K562 (cell line): ENCODE results near the gene CAPN2. TPM values are rescaled to one million over a fixed set of nuclear protein-coding genes. Genes with fewer than 3 reads are reported as not detected.

Experiments
- E2F6 ChIP-seq, 2 experiments: IDR thresholded peaks; 2 replicates each; pipeline ENCODE4 v1.6.1; 2011; ENCODE audit warnings: borderline replicate concordance in 1 of 2, control low read depth in 1 of 2, low read depth in 1 of 2, low read length in 1 of 2, mild to moderate bottlenecking in 1 of 2, mixed read lengths in 1 of 2, moderate library complexity in 1 of 2; ENCODE audit not compliant: insufficient read depth in 1 of 2, insufficient read length in 1 of 2, poor library complexity in 1 of 2, severe bottlenecking in 1 of 2; ENCODE audit errors: extremely low read depth in 1 of 2
- EP300 ChIP-seq: IDR thresholded peaks from 2 replicates; pipeline ENCODE4 v1.6.1; 2012; ENCODE audit warnings: low read length, improper control_type of control experiment
- MTA1 ChIP-seq: fragments of 450-650 bp; IDR thresholded peaks from 2 replicates; pipeline ENCODE4 v1.6.1; 2017; ENCODE audit warnings: borderline replicate concordance
- NFE2L1 ChIP-seq: fragments of 450-650 bp; IDR thresholded peaks from 2 replicates; pipeline ENCODE4 v1.6.1; 2016; ENCODE audit warnings: missing genetic modification characterization, low read depth, mild to moderate bottlenecking, missing compliant biosample characterization, moderate library complexity, borderline replicate concordance
- NFRKB ChIP-seq: fragments of 450-650 bp; IDR thresholded peaks from 2 replicates; pipeline ENCODE4 v1.6.1; 2016; ENCODE audit warnings: low read depth
- POLR2AphosphoS5 ChIP-seq: IDR thresholded peaks from 2 replicates; pipeline ENCODE4 v1.6.1; 2011; ENCODE audit warnings: mild to moderate bottlenecking, low read depth, low read length, moderate library complexity; ENCODE audit not compliant: control insufficient read depth, insufficient read depth
- REST ChIP-seq, 2 experiments: fragments of 450-650 bp; formaldehyde crosslinking in 1 of 2; IDR thresholded peaks; 2 replicates each; pipeline versions ENCODE4 v1.4.0 to v1.6.1; 2014 to 2020; ENCODE audit warnings: mild to moderate bottlenecking in 2 of 2, borderline replicate concordance in 1 of 2, low read depth in 1 of 2
- SP1 ChIP-seq: sonication (generic); formaldehyde crosslinking; IDR thresholded peaks from 2 replicates; pipeline ENCODE4 v1.8.1; 2022; ENCODE audit warnings: mild to moderate bottlenecking, missing genetic modification reagents
- SRSF9 ChIP-seq: fragments of 200-400 bp; formaldehyde crosslinking; IDR thresholded peaks from 2 replicates; pipeline ENCODE4 v1.6.1; 2017; ENCODE audit warnings: low read depth, low read length, borderline replicate concordance
- ZBED1 ChIP-seq: IDR thresholded peaks from 2 replicates; pipeline ENCODE4 v1.6.1; 2014
- ZNF253 ChIP-seq: fragments of 250-450 bp; sonication (Bioruptor Pico); conservative IDR thresholded peaks from 2 replicates; pipeline ENCODE4 v1.6.1; 2021; ENCODE audit warnings: mild to moderate bottlenecking
- ZNF512 ChIP-seq: IDR thresholded peaks from 2 replicates; pipeline ENCODE4 v1.6.1; 2016; ENCODE audit warnings: missing genetic modification characterization, missing compliant biosample characterization
- ZNF75A ChIP-seq: fragments of 450-650 bp; formaldehyde crosslinking; IDR thresholded peaks from 2 replicates; pipeline ENCODE4 v1.4.0; 2020; ENCODE audit warnings: mild to moderate bottlenecking
- ZNF76 ChIP-seq: fragments of 250-450 bp; sonication (Bioruptor Pico); IDR thresholded peaks from 2 replicates; pipeline ENCODE4 v1.4.0; 2020; ENCODE audit warnings: mild to moderate bottlenecking, moderate library complexity, borderline replicate concordance
- polyA plus RNA-seq, 8 experiments: library from polyadenylated mRNA; depleted of rRNA in 4 of 8; stranded (reverse) in 5 of 8; unstranded in 3 of 8; fragments of >200 nt; fragmentation: Nextera tagmentation in 2 of 8; fragmentation: Illumina TruSeq in 1 of 8; extraction: Ambion mirVana in 2 of 8; extraction: Trizol in 1 of 8; gene quantifications; 2 replicates each; pipeline versions ENCODE4 v1.2.1 to v1.2.3, GENCODE V29; 2011 to 2014; ENCODE audit warnings: inconsistent platforms in 1 of 8, missing spikeins in 1 of 8
- total RNA-seq, 7 experiments: library from RNA; depleted of rRNA in 6 of 7; stranded (reverse); fragments of >200 nt in 6 of 7; fragmentation: Illumina TruSeq in 2 of 7; extraction: Trizol in 2 of 7; gene quantifications; 2 replicates each; pipeline versions ENCODE4 v1.2.1 to v1.2.3, GENCODE V29; 2011 to 2021; ENCODE audit warnings: low replicate concordance in 1 of 7

Gene CAPN2
- total and polyA plus RNA-seq, 9 of the 15 experiments (the other 6 are each of a cell fraction or from before 2014, with no cell fraction given), result 24.6 to 157 (median 101) TPM

- TF ChIP-seq NFE2L1 (tag), result peak; percentile 21; the same call in 1 of the 2 replicates
- peak; percentile 96 for TF ChIP-seq POLR2AphosphoS5
- peak; percentile 82 for TF ChIP-seq SP1 (CRISPR knock-in tag)
- peak; percentile 9; the same call in 1 of the 2 replicates for TF ChIP-seq ZNF75A (CRISPR knock-in tag)
- peak; percentile 91 for TF ChIP-seq EP300
- TF ChIP-seq ZBED1, result 0 out of 2 replicates have a peak, but pooled peaks have one; percentile 79
- TF ChIP-seq SRSF9, result no peak
- TF ChIP-seq MTA1, result peak; percentile 56
- peak; percentile 77 for TF ChIP-seq NFRKB
- TF ChIP-seq ZNF253 (CRISPR knock-in tag), result no peak
- peak; percentile 70 for TF ChIP-seq REST (IDR thresholded peaks at IDR 0.05; ENCODE audit: borderline replicate concordance)
- TF ChIP-seq REST (CRISPR knock-in tag; IDR thresholded peaks at IDR 0.05; ENCODE audit: low read depth), result 0 out of 2 replicates have a peak, but pooled peaks have one; percentile 42
- peak; percentile 64; the same call in 1 of the 2 replicates for TF ChIP-seq ZNF76 (CRISPR knock-in tag)
- peak; percentile 62 to 71 for TF ChIP-seq E2F6 (IDR thresholded peaks at IDR 0.05; ENCODE audit: borderline replicate concordance in 1 of 2, extremely low read depth in 1 of 2, insufficient read depth in 1 of 2, insufficient read length in 1 of 2, low read depth in 1 of 2, low read length in 1 of 2, poor library complexity in 1 of 2, severe bottlenecking in 1 of 2)
- TF ChIP-seq ZNF512 (tag), result no peak
Measured at GRCh38 chr1:223771814-223772770, 59.8 kb downstream of the CAPN2 start (continued).
